GM10248 (cell line): ENCODE results near the gene FRMD3.

ENCODE experiments used
- CTCF ChIA-PET: fragments of 300-600 bp; sonication (Branson Sonifier 250); formaldehyde crosslinking; extraction: SDS; loops from one replicate; lab custom pipeline; 2021; ENCODE audit warnings: antibody characterized with exemption; lab: Yijun Ruan, JAX
- POLR2A ChIA-PET: fragments of 350-650 bp; sonication (Branson Sonifier 250); formaldehyde crosslinking; extraction: SDS; loops from one replicate; lab custom pipeline; 2020; ENCODE audit warnings: antibody characterized with exemption; lab: Yijun Ruan, JAX
- DNase-seq: peaks from one replicate; pipeline ENCODE4 v3.0.0; 2012; ENCODE audit errors: extremely low spot score
- TF ChIP-seq, protein P1 (sequence below): IDR thresholded peaks from 2 replicates; pipeline ENCODE4 v1.5.1; 2012; ENCODE audit warnings: mild to moderate bottlenecking, low read depth; ENCODE audit errors: extremely low read depth, missing control alignments, control extremely low read depth

Gene FRMD3

GRCh38 chr9:83430681-83431080 is 107.5 kb downstream of the FRMD3 start:
- ChIA-PET POLR2A (no interaction called here), CTCF (no interaction called here)
- TF ChIP-seq, protein P1, sequence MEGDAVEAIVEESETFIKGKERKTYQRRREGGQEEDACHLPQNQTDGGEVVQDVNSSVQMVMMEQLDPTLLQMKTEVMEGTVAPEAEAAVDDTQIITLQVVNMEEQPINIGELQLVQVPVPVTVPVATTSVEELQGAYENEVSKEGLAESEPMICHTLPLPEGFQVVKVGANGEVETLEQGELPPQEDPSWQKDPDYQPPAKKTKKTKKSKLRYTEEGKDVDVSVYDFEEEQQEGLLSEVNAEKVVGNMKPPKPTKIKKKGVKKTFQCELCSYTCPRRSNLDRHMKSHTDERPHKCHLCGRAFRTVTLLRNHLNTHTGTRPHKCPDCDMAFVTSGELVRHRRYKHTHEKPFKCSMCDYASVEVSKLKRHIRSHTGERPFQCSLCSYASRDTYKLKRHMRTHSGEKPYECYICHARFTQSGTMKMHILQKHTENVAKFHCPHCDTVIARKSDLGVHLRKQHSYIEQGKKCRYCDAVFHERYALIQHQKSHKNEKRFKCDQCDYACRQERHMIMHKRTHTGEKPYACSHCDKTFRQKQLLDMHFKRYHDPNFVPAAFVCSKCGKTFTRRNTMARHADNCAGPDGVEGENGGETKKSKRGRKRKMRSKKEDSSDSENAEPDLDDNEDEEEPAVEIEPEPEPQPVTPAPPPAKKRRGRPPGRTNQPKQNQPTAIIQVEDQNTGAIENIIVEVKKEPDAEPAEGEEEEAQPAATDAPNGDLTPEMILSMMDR: no peak
- no peak for DNase-seq

DNA sequence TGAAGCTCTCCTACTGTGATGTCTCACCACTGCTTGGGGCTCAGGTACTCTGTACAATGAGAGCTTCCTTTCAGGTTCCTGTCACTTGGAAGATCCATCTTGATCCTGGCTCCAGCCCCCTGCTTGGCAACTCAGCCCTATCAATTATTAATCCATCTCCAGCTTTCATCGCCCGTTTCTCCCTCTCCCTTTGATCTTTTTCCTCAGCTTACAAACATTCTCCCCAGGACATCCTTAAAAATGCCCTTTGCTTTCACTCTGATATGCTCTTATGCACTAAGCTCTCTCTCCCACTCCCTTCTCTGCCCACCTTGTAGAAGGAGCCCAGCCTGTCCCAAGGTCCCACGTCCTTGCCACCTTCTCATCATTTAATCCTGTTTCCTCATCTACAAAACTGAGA is 109.0 kb downstream of the FRMD3 start:
- POLR2A ChIA-PET: no interaction called here
- TF ChIP-seq, protein P1: no peak

GRCh38 chr9:83425240-83425639 is 113.0 kb downstream of the FRMD3 start:
- CTCF ChIA-PET: no interaction called here
- TF ChIP-seq, protein P1: no peak
- no peak for DNase-seq
- POLR2A ChIA-PET: no interaction called here

More for the DNA sequence above, 109.0 kb downstream of the FRMD3 start:
- CTCF ChIA-PET: interaction anchor here (1.9 kb wide), 1 partner anchor 20 kb away, joined by 6 read pairs; no protein-coding TSS in a partner anchor
- no peak for DNase-seq

DNA sequence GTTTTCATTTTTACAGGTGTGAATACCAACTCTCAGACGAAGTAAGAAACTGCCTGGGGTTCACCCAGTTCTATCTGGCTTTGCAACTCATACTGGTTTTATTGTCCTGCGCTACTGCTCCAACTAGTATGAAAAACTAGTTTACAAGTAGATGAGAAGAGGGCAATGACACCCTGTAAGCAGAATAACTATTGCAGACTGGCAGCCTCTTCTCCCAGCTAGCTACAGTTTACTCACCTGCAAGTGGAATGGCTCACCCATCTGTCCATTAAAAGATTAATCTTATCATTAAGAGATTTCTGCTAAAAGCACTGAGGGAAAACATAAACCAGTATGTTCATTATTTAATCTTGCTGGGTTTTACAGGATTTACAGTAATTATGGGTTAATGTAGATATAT is 113.4 kb downstream of the FRMD3 start:
- POLR2A ChIA-PET: no interaction called here
- DNase-seq: no peak
- TF ChIP-seq, protein P1: no peak
- CTCF ChIA-PET: interaction anchor here (1.5 to 1.9 kb wide), 2 partner anchors 16 to 91 kb away, joined by 4 to 5 read pairs; no protein-coding TSS in a partner anchor

DNA sequence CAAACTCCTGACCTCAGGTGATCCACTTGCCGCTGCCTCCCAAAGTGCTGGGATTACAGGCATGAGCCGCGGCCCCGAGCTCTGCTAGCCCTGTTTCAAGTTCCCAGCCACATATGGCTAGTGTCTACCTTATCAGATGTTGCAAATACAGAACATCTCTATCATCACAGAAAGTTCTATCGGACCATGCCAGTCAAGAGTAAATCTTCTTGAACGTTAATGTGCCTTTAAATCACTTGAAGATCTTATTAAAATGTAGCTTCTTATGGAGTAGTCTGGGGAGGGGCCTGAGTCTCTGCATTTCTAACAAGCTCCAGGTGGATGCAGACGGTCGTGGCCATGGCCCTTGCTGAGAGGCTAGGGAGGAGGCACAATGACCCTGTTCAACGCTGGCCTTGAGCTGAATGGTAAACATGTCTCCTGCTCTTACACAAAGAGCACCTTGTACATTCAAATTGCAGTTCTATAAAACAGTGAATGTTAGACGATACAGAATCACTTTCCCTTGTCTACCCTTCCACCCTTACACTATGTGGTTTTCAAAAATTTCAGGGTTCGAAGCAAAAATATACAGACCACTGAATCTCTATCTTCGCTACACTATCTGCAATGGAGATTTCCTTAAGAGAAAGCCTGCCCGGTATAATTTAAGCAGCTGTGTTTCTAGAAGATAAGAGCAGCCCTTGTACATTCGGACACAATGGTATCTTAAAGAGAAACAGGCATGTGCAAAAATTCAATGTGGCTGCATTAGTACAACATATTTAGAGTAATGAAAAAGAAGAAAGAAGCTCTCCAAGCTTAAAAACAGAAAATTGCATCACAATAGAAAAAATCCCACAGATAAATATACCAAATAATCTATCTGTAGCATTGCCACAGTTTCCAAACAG is 114.1 kb downstream of the FRMD3 start:
- ChIA-PET CTCF (interaction anchor here (1.5 to 1.9 kb wide), 2 partner anchors 17 to 90 kb away, joined by 4 to 5 read pairs; no protein-coding TSS in a partner anchor), POLR2A (interaction anchor here (0.6 kb wide), 1 partner anchor 15 kb away, joined by 6 read pairs; no protein-coding TSS in a partner anchor)
- no peak for DNase-seq
- TF ChIP-seq, protein P1: no peak

DNA sequence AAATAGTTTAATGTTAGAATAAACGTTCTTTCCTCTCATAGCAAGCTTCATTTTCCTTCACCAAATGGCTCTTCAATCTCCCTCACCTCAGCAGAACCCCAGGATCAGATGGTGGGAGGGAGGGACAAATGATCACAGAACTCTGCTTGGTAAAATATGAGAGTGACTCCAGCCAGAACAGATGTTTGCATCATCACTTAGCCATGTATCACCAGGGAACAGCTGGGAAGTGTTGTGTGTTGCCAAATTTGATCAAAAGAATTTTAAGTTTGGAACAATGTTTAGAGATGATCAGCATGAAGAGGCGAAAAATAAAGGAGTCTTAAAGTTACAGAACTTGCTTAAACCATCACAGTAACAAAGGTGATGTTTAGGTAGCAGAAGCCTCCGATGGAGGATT is 115.7 kb downstream of the FRMD3 start:
- POLR2A ChIA-PET: no interaction called here
- no peak for DNase-seq
- CTCF ChIA-PET: interaction anchor here (1.1 to 1.2 kb wide), 2 partner anchors 9 to 25 kb away, joined by 3 read pairs; no protein-coding TSS in a partner anchor
- TF ChIP-seq, protein P1: no peak
